GM12878 (cell line): ENCODE data around the gene FAM124B. TPM values are rescaled to one million over a fixed set of nuclear protein-coding genes. Genes with fewer than 3 reads are reported as not detected.

ENCODE experiments used
- CREB1 ChIP-seq: IDR thresholded peaks from 2 replicates; pipeline ENCODE4 v1.6.1; 2012; ENCODE audit warnings: low read depth, mild to moderate bottlenecking, inconsistent platforms
- E4F1 ChIP-seq: fragments of 450-650 bp; IDR thresholded peaks from 2 replicates; pipeline ENCODE4 v1.6.1; 2018; ENCODE audit warnings: borderline replicate concordance, mild to moderate bottlenecking; ENCODE audit not compliant: partially characterized antibody
- EED ChIP-seq: sonication (generic); IDR thresholded peaks from 2 replicates; pipeline ENCODE4 v1.6.1; 2016; ENCODE audit warnings: antibody characterized with exemption, low read depth
- IRF5 ChIP-seq: fragments of 450-650 bp; IDR thresholded peaks from 2 replicates; pipeline ENCODE4 v1.6.1; 2017; ENCODE audit warnings: borderline replicate concordance
- PAX5 ChIP-seq: IDR thresholded peaks from 2 replicates; pipeline ENCODE4 v1.6.1; 2011; ENCODE audit warnings: low read depth, low read length, borderline replicate concordance
- SMAD5 ChIP-seq: IDR thresholded peaks from 2 replicates; pipeline ENCODE4 v1.6.1; 2016; ENCODE audit warnings: antibody characterized with exemption, low read depth
- ZBTB4 ChIP-seq: fragments of 450-650 bp; formaldehyde crosslinking; IDR thresholded peaks from 2 replicates; pipeline ENCODE4 v1.4.0; 2022; ENCODE audit warnings: mild to moderate bottlenecking, moderate library complexity
- polyA plus RNA-seq, 11 experiments: library from polyadenylated mRNA; depleted of rRNA in 4 of 11; unstranded in 6 of 11; stranded (reverse) in 5 of 11; fragments of >200 nt; fragmentation: Nextera tagmentation in 4 of 11; fragmentation: Illumina TruSeq in 1 of 11; extraction: Ambion mirVana in 4 of 11; extraction: Trizol in 1 of 11; gene quantifications; 1 replicate in 1 of 11; 2 replicates in 10 of 11; pipeline versions ENCODE4 v1.2.1 to v1.2.3, GENCODE V29; 2011 to 2016; ENCODE audit warnings: inconsistent platforms in 2 of 11, missing spikeins in 2 of 11, low read depth in 1 of 11
- total RNA-seq, 4 experiments: library from RNA; depleted of rRNA in 3 of 4; stranded (reverse); fragments of >200 nt in 3 of 4; fragmentation: Illumina TruSeq in 1 of 4; extraction: Trizol in 1 of 4; gene quantifications; 2 replicates each; pipeline versions ENCODE4 v1.2.1 to v1.2.3, GENCODE V29; 2013 to 2021

Gene FAM124B
- total and polyA plus RNA-seq, 10 of the 15 experiments (the other 5 are each of a cell fraction or from before 2014, with no cell fraction given), result not detected

GRCh38 chr2:224404796-224405195 lies 2.9 kb upstream of the FAM124B start (continued):
- no peak for TF ChIP-seq E4F1
- no peak for TF ChIP-seq CREB1
- no peak for TF ChIP-seq ZBTB4 (CRISPR knock-in tag)
- TF ChIP-seq SMAD5, result no peak
- no peak for TF ChIP-seq IRF5
- no peak for TF ChIP-seq PAX5
- no peak for TF ChIP-seq EED
- TF ChIP-seq, all 136 proteins: peak for 0
